GM12872 (cell line): ENCODE measurements around the gene CSK.

Source experiments
- CTCF ChIP-seq: IDR thresholded peaks from 3 replicates; pipeline ENCODE4 v1.5.1; 2011; ENCODE audit warnings: low read depth, mild to moderate bottlenecking, low read length, moderate library complexity; ENCODE audit not compliant: insufficient read depth

Gene CSK

GRCh38 chr15:74781431-74782258 is at the start of gene CSK:
CSK (plus strand) TSS chr15:74782080; CDS start chr15:74798298, 16,218 bp downstream.
- TF ChIP-seq CTCF = peak; percentile 66

DNA sequence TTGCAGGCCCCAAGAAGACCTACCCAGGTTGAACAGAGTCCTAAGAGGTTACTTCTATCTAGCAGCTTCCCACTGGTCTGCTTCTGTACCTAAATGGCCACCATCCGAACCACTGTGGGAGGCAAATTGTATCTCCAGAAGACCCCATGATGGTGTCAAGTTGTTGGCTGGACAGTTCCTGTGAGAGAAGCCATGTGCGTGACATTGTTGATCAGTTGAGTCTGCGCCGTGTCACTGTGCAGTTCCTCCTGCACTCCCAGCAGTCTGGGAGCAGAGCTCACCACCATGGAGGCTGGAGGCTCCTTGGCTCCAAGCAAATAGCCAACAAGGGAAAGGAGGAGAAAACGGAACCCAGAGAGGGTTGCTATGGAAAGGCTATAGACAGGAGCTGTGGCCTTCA is 49.0 kb upstream of the CSK start:
- TF ChIP-seq CTCF = no peak

GRCh38 chr15:74733269-74733668 is 48.6 kb upstream of the CSK start:
- no peak for TF ChIP-seq CTCF

GRCh38 chr15:74735305-74735704 is 46.6 kb upstream of the CSK start:
- TF ChIP-seq CTCF = no peak

DNA sequence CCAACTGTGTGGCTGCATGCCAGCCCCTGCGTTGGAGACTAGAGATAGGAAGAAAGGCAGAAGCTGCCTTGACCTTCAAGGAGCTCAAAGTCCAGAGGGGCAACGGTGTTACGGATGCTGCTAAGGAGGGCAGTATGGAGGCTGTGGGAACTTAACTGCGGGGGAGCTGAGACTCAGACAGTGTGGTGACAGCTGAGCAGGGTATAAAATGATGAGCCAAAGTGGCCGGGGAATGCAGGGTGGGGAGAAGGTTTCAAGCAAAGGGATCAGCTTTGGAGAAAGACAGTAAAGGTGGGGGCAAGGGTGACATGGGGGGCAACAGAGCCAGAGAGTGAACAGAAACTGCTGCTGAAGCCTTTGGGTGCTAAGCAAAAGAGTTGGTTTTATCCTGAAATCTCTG is 39.5 kb upstream of the CSK start:
- TF ChIP-seq CTCF = no peak

DNA sequence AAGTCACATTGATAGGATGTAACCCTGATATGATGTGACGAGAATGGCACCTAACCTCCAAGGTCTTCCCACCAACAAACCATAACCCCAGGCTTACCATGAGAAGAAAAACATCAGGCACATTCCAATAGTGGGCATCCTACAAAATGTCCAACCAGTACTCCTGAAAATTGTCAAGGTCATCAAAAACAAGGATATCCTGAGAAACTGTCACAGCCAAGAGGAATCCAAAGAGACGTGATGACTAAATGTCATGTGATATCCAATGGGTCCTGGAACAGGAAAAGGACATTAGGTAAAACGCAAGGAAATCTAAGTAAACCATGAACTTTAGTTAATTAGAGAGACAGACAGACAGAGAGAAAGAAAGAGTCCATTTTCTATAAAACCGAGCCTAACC is 35.5 kb upstream of the CSK start:
- no peak for TF ChIP-seq CTCF

- TF ChIP-seq CTCF = no peak
Observed at GRCh38 chr15:74748322-74748946, 33.4 kb upstream of the CSK start, which contains the start of gene CYP1A2. CYP1A2 (plus strand) TSS chr15:74748845; CDS start chr15:74749739, 894 bp downstream.
